HG03066 (cell line): ENCODE results near the gene ABCA4.

Experiments
- ATAC-seq: cut with Tn5 transposase; IDR thresholded peaks from one replicate; pipeline ENCODE4 v1.9.1; 2021; ENCODE audit warnings: low read depth; ENCODE audit not compliant: unreplicated experiment

Gene ABCA4

GRCh38 chr1:94084547-94084946 lies 36.4 kb downstream of the ABCA4 start:
- ATAC-seq, result no peak

- no peak for ATAC-seq
These were observed 36.9 kb downstream of the ABCA4 start for GRCh38 chr1:94084085-94084484.

- no peak for ATAC-seq
These were observed 37.3 kb downstream of the ABCA4 start for GRCh38 chr1:94083681-94084080.

- ATAC-seq, result no peak
These were observed 39.2 kb downstream of the ABCA4 start for GRCh38 chr1:94081566-94082344.

- ATAC-seq, result no peak
These were observed 41.0 kb downstream of the ABCA4 start for GRCh38 chr1:94079989-94080388.

GRCh38 chr1:94079080-94079940 lies 41.6 kb downstream of the ABCA4 start:
- ATAC-seq, result no peak

GRCh38 chr1:94072840-94073522 lies 48.0 kb downstream of the ABCA4 start:
- ATAC-seq, result no peak

GRCh38 chr1:94071976-94072375 lies 49.0 kb downstream of the ABCA4 start:
- ATAC-seq, result no peak

GRCh38 chr1:94071391-94071790 lies 49.6 kb downstream of the ABCA4 start:
- ATAC-seq, result no peak

GRCh38 chr1:94070865-94071264 lies 50.1 kb downstream of the ABCA4 start:
- no peak for ATAC-seq

- ATAC-seq, result no peak
These were observed 51.0 kb downstream of the ABCA4 start for GRCh38 chr1:94069919-94070285.

- ATAC-seq, result no peak
These were observed 51.7 kb downstream of the ABCA4 start for GRCh38 chr1:94068999-94069918.

GRCh38 chr1:94068096-94068998 lies 52.6 kb downstream of the ABCA4 start:
- no peak for ATAC-seq

- no peak for ATAC-seq
These were observed 53.8 kb downstream of the ABCA4 start for GRCh38 chr1:94067196-94067595.

GRCh38 chr1:94063379-94063778 lies 57.6 kb downstream of the ABCA4 start:
- ATAC-seq, result no peak

- ATAC-seq, result no peak
These were observed 59.2 kb downstream of the ABCA4 start for GRCh38 chr1:94061513-94062443.

GRCh38 chr1:94060720-94061119 lies 60.2 kb downstream of the ABCA4 start:
- no peak for ATAC-seq

- ATAC-seq, result no peak
These were observed 62.2 kb downstream of the ABCA4 start for GRCh38 chr1:94058766-94059165.
